ENCODE measurements around the gene AIG1.

GRCh38 chr6:143336446-143337152, 275.9 kb downstream of the AIG1 start:
- no peak for TF ChIP-seq POLR2A (IDR thresholded peaks at IDR 0.05)
- TF ChIP-seq POLR2AphosphoS5 (IDR thresholded peaks at IDR 0.05), result no peak
